Activated CD8-positive, alpha-beta T cell treated with anti-CD3 and anti-CD28 coated beads, Interleukin-2, amount 10 ng/mL, durations not matched to agents 7 days and 5 days (primary cell): Measurements from ENCODE around the gene BPIFB2. TPM values are rescaled to one million over a fixed set of nuclear protein-coding genes. Genes with fewer than 3 reads are reported as not detected.
A peak's percentile ranks its signal among the peaks of the same experiment; 100 is the strongest.

Experiments used
- ATAC-seq: fragments of 150-1000 bp; cut with Tn5 transposase; one replicate; pipeline ENCODE4 v1.10.0; 2021; ENCODE audit warnings: moderate library complexity
- CTCF ChIA-PET: fragments of 350-600 bp; sonication (Branson Sonifier 250); formaldehyde crosslinking; loops from one replicate; lab custom pipeline; 2021; ENCODE audit warnings: antibody characterized with exemption; lab: Charles Lee
- POLR2A ChIA-PET: fragments of 350-600 bp; sonication (Branson Sonifier 250); formaldehyde crosslinking; loops from one replicate; lab custom pipeline; 2021; ENCODE audit warnings: antibody characterized with exemption; lab: Charles Lee
- DNase-seq: peaks from one replicate; pipeline ENCODE4 v3.0.0-alpha.2; 2020
- H3K27ac Mint-ChIP-seq: one replicate; pipeline ENCODE4 v1.8.0; 2021; ENCODE audit warnings: mild to moderate bottlenecking, mixed read lengths
- H3K27me3 Mint-ChIP-seq: one replicate; pipeline ENCODE4 v1.8.0; 2021; ENCODE audit warnings: low read depth, mixed read lengths
- H3K36me3 Mint-ChIP-seq: one replicate; pipeline ENCODE4 v1.8.0; 2021; ENCODE audit warnings: low read depth, mixed read lengths
- H3K4me1 Mint-ChIP-seq: one replicate; pipeline ENCODE4 v1.8.0; 2021; ENCODE audit warnings: low read depth, mixed read lengths
- H3K4me3 Mint-ChIP-seq: one replicate; pipeline ENCODE4 v1.8.0; 2021; ENCODE audit warnings: mild to moderate bottlenecking, mixed read lengths
- H3K9me3 Mint-ChIP-seq: one replicate; pipeline ENCODE4 v1.8.0; 2022; ENCODE audit warnings: mixed read lengths; ENCODE audit not compliant: insufficient read depth
- total RNA-seq, 2 experiments: library from RNA; stranded (reverse); gene quantifications; one replicate each; pipeline ENCODE4 v1.2.3, GENCODE V29; 2021

The BPIFB2 gene
- total RNA-seq, 2 experiments from 2014 or later = not detected

GRCh38 chr20:32965115-32965514, 42.4 kb upstream of the BPIFB2 start:
- Mint-ChIP-seq H3K27ac (no peak overlapping the region), H3K27me3 (no peaks in the 10 kb centered on the region), H3K4me3 (no peak overlapping the region), H3K36me3 (peaks cover 1% of the 10 kb centered on the region), H3K4me1 (peaks cover 84% of the 10 kb centered on the region), H3K9me3 (no peaks in the 10 kb centered on the region)
- CTCF ChIA-PET = interaction anchor here (1.0 to 7.1 kb wide), 4 partner anchors 9 to 131 kb away, joined by 3 to 71 read pairs (median 4); no protein-coding TSS in a partner anchor
- DNase-seq (no peak), ATAC-seq (no peak)
- POLR2A ChIA-PET = interaction anchor here (0.8 to 3.8 kb wide), 2 partner anchors 9 to 19 kb away, joined by 3 to 26 read pairs; no protein-coding TSS in a partner anchor

- H3K36me3 Mint-ChIP-seq = peaks cover 1% of the 10 kb centered on the region
- peaks cover 88% of the 10 kb centered on the region for H3K4me1 Mint-ChIP-seq
- H3K27me3 Mint-ChIP-seq = no peaks in the 10 kb centered on the region
- ATAC-seq (peak; percentile 14), DNase-seq (peak; percentile 62)
- ChIA-PET CTCF (interaction anchor here (0.9 to 7.1 kb wide), 8 partner anchors 8 to 131 kb away, joined by 3 to 71 read pairs (median 5); partner anchors contain the start of gene SUN5), POLR2A (interaction anchor here (0.8 to 3.8 kb wide), 3 partner anchors 9 to 20 kb away, joined by 3 to 26 read pairs (median 3); no protein-coding TSS in a partner anchor)
- no peak overlapping the region for H3K27ac Mint-ChIP-seq
- no peaks in the 10 kb centered on the region for H3K9me3 Mint-ChIP-seq
- H3K4me3 Mint-ChIP-seq = peak overlapping the region; percentile 18
These were observed 41.7 kb upstream of the BPIFB2 start for GRCh38 chr20:32965581-32966373.

- DNase-seq = no peak
- Mint-ChIP-seq H3K27me3 (no peaks in the 10 kb centered on the region), H3K4me1 (peaks cover 87% of the 10 kb centered on the region), H3K9me3 (no peaks in the 10 kb centered on the region), H3K36me3 (peaks cover 1% of the 10 kb centered on the region), H3K4me3 (peak overlapping the region; percentile 69), H3K27ac (no peak overlapping the region)
- ChIA-PET POLR2A (interaction anchor here (0.9 to 3.8 kb wide), 5 partner anchors 10 to 53 kb away, joined by 3 to 26 read pairs (median 3); no protein-coding TSS in a partner anchor), CTCF (interaction anchor here (0.9 to 7.1 kb wide), 7 partner anchors 8 to 129 kb away, joined by 3 to 71 read pairs (median 6); partner anchors contain the start of gene SUN5)
- no peak for ATAC-seq
These were observed 41.1 kb upstream of the BPIFB2 start for GRCh38 chr20:32966382-32966781.

GRCh38 chr20:32966881-32967781, 40.4 kb upstream of the BPIFB2 start:
- ChIA-PET CTCF (interaction anchor here (0.8 to 7.1 kb wide), 13 partner anchors 9 to 327 kb away, joined by 3 to 71 read pairs (median 4); partner anchors contain the start of gene SUN5), POLR2A (interaction anchor here (0.5 to 3.8 kb wide), 11 partner anchors 9 to 1393 kb away, joined by 3 to 26 read pairs (median 3); partner anchors contain the start of genes BPIFB2 and MAPRE1)
- Mint-ChIP-seq H3K36me3 (peaks cover 1% of the 10 kb centered on the region), H3K9me3 (no peaks in the 10 kb centered on the region), H3K4me1 (peaks cover 80% of the 10 kb centered on the region), H3K27ac (no peak overlapping the region), H3K4me3 (peak overlapping the region; percentile 69), H3K27me3 (no peaks in the 10 kb centered on the region)
- ATAC-seq = peak; percentile 51
- peak; percentile 89 for DNase-seq

- Mint-ChIP-seq H3K4me3 (peak overlapping the region; percentile 69), H3K4me1 (peaks cover 75% of the 10 kb centered on the region), H3K9me3 (no peaks in the 10 kb centered on the region), H3K36me3 (peaks cover 4% of the 10 kb centered on the region), H3K27ac (no peak overlapping the region), H3K27me3 (no peaks in the 10 kb centered on the region)
- ChIA-PET POLR2A (interaction anchor here (0.7 to 3.8 kb wide), 6 partner anchors 9 to 523 kb away, joined by 3 to 26 read pairs (median 6); partner anchors contain the start of gene BPIFB2), CTCF (interaction anchor here (0.9 to 7.1 kb wide), 11 partner anchors 8 to 326 kb away, joined by 3 to 71 read pairs (median 4); partner anchors contain the start of gene SUN5)
- ATAC-seq (peak; percentile 7), DNase-seq (peak; percentile 66)
These were observed 39.5 kb upstream of the BPIFB2 start for GRCh38 chr20:32967961-32968457.

GRCh38 chr20:32968478-32969241, 38.8 kb upstream of the BPIFB2 start:
- ChIA-PET CTCF (interaction anchor here (0.9 to 7.1 kb wide), 7 partner anchors 13 to 67 kb away, joined by 3 to 71 read pairs (median 4); partner anchors contain the start of gene SUN5), POLR2A (interaction anchor here (0.6 to 3.8 kb wide), 5 partner anchors 8 to 522 kb away, joined by 3 to 26 read pairs (median 5); partner anchors contain the start of gene BPIFB2)
- Mint-ChIP-seq H3K27ac (no peak overlapping the region), H3K36me3 (peaks cover 9% of the 10 kb centered on the region), H3K4me3 (peak overlapping the region; percentile 69), H3K4me1 (peaks cover 69% of the 10 kb centered on the region), H3K27me3 (no peaks in the 10 kb centered on the region), H3K9me3 (no peaks in the 10 kb centered on the region)
- peak; percentile 25 for DNase-seq
- ATAC-seq = no peak

- H3K27ac Mint-ChIP-seq = no peak overlapping the region
These were observed 38.0 kb upstream of the BPIFB2 start for GRCh38 chr20:32969356-32970114.

GRCh38 chr20:32970115-32970972, 37.2 kb upstream of the BPIFB2 start:
- ATAC-seq = no peak
- CTCF ChIA-PET = interaction anchor here (0.8 to 7.1 kb wide), 6 partner anchors 10 to 296 kb away, joined by 3 to 71 read pairs (median 4); partner anchors contain the start of gene C20orf203
- Mint-ChIP-seq H3K36me3 (peaks cover 12% of the 10 kb centered on the region), H3K4me1 (peaks cover 57% of the 10 kb centered on the region), H3K27me3 (no peaks in the 10 kb centered on the region), H3K4me3 (no peak overlapping the region), H3K9me3 (peaks cover under 1% of the 10 kb centered on the region), H3K27ac (no peak overlapping the region)
- POLR2A ChIA-PET = interaction anchor here (0.8 to 2.3 kb wide), 2 partner anchors 24 to 629 kb away, joined by 3 to 14 read pairs; no protein-coding TSS in a partner anchor
- DNase-seq = peak; percentile 19

More at GRCh38 chr20:32969356-32970114, 38.0 kb upstream of the BPIFB2 start:
- Mint-ChIP-seq H3K4me3 (no peak overlapping the region), H3K9me3 (no peaks in the 10 kb centered on the region), H3K27me3 (no peaks in the 10 kb centered on the region), H3K36me3 (peaks cover 9% of the 10 kb centered on the region), H3K4me1 (peaks cover 62% of the 10 kb centered on the region)
- ATAC-seq (no peak), DNase-seq (peak; percentile 18)
- ChIA-PET POLR2A (no interaction called here), CTCF (interaction anchor here (7.1 kb wide), 1 partner anchor 24 kb away, joined by 71 read pairs; no protein-coding TSS in a partner anchor)

GRCh38 chr20:32970973-32971300, 36.6 kb upstream of the BPIFB2 start:
- ChIA-PET POLR2A (interaction anchor here (0.8 to 2.3 kb wide), 2 partner anchors 25 to 629 kb away, joined by 3 to 14 read pairs; no protein-coding TSS in a partner anchor), CTCF (interaction anchor here (0.8 to 7.1 kb wide), 8 partner anchors 10 to 297 kb away, joined by 3 to 71 read pairs (median 4); partner anchors contain the start of genes C20orf203 and SUN5)
- Mint-ChIP-seq H3K9me3 (peaks cover 6% of the 10 kb centered on the region), H3K4me3 (peak overlapping the region; percentile 14), H3K27ac (no peak overlapping the region), H3K36me3 (peaks cover 14% of the 10 kb centered on the region), H3K27me3 (no peaks in the 10 kb centered on the region), H3K4me1 (peaks cover 51% of the 10 kb centered on the region)
- no peak for ATAC-seq
- DNase-seq = peak; percentile 20
